Measurements from ENCODE around the gene ASB11. TPM values are rescaled to one million over a fixed set of nuclear protein-coding genes. Genes with fewer than 3 reads are reported as not detected.

Gene ASB11
- total RNA-seq, 4 donors from 2014 or later = not detected

- ATAC-seq (ENCODE audit: low FRiP score) (no peak), DNase-seq (ENCODE audit: low spot score) (no peak)
- TF ChIP-seq CTCF (IDR thresholded peaks at IDR 0.05) = no peak
Observed at GRCh38 chrX:15328131-15328530, 12.7 kb upstream of the ASB11 start.

- DNase-seq (ENCODE audit: low spot score) (no peak), ATAC-seq (ENCODE audit: low FRiP score) (no peak)
- no peak for TF ChIP-seq CTCF (IDR thresholded peaks at IDR 0.05)
Observed at GRCh38 chrX:15322472-15322871, 7.0 kb upstream of the ASB11 start.

- no peak for DNase-seq (ENCODE audit: low spot score)
Observed at GRCh38 chrX:15322072-15322471, 6.6 kb upstream of the ASB11 start.

GRCh38 chrX:15321447-15321846, 6.0 kb upstream of the ASB11 start:
- TF ChIP-seq CTCF (IDR thresholded peaks at IDR 0.05) = no peak
- ATAC-seq (ENCODE audit: low FRiP score) (no peak), DNase-seq (ENCODE audit: low spot score) (no peak)

More at GRCh38 chrX:15322072-15322471, 6.6 kb upstream of the ASB11 start:
- TF ChIP-seq CTCF (IDR thresholded peaks at IDR 0.05) = no peak
- ATAC-seq (ENCODE audit: low FRiP score) = no peak

GRCh38 chrX:15320297-15320696, 4.9 kb upstream of the ASB11 start:
- DNase-seq (ENCODE audit: low spot score) (no peak), ATAC-seq (ENCODE audit: low FRiP score) (no peak)
- no peak for TF ChIP-seq CTCF (IDR thresholded peaks at IDR 0.05)

GRCh38 chrX:15319075-15319474, 3.6 kb upstream of the ASB11 start:
- TF ChIP-seq CTCF (IDR thresholded peaks at IDR 0.05) = no peak
- ATAC-seq (ENCODE audit: low FRiP score) (no peak), DNase-seq (ENCODE audit: low spot score) (no peak)

GRCh38 chrX:15314472-15314871, 968 bp downstream of the ASB11 start:
- TF ChIP-seq CTCF (IDR thresholded peaks at IDR 0.05) = no peak
- ATAC-seq (ENCODE audit: low FRiP score) = no peak
- no peak for DNase-seq (ENCODE audit: low spot score)
